Activated T-cell treated with anti-CD3 and anti-CD28 coated beads, Interleukin-2, amount 50 U/mL, for 4 hours (primary cell): ENCODE data around the gene SLC25A38. TPM values are rescaled to one million over a fixed set of nuclear protein-coding genes. Genes with fewer than 3 reads are reported as not detected.
"Not testable (repeated sequence)": the region's sequence is repeated elsewhere in the genome, so short reads cannot be mapped to it uniquely, and the experiment has no call there.

Source experiments
- ATAC-seq, 2 donors: fragments of 200-7000 bp; cut with Tn5 transposase; one replicate each; pipeline ENCODE4 v1.10.0; 2021
- DNase-seq: peaks from one replicate; pipeline ENCODE4 v3.0.0-alpha.2; 2020
- H3K27me3 Mint-ChIP-seq: one replicate; pipeline ENCODE4 v1.8.0; 2021; ENCODE audit warnings: low read depth, mixed read lengths
- H3K36me3 Mint-ChIP-seq: one replicate; pipeline ENCODE4 v1.8.0; 2022; ENCODE audit warnings: mixed read lengths; ENCODE audit not compliant: insufficient read depth
- H3K4me1 Mint-ChIP-seq: one replicate; pipeline ENCODE4 v1.8.0; 2021; ENCODE audit warnings: low read depth, mixed read lengths
- H3K4me3 Mint-ChIP-seq: one replicate; pipeline ENCODE4 v1.8.0; 2021; ENCODE audit warnings: mild to moderate bottlenecking, moderate library complexity, mixed read lengths
- H3K9me3 Mint-ChIP-seq: one replicate; pipeline ENCODE4 v1.8.0; 2021; ENCODE audit warnings: mixed read lengths
- total RNA-seq, 3 donors: library from RNA; stranded (reverse); gene quantifications; one replicate each; pipeline ENCODE4 v1.2.1, GENCODE V29; 2021

The SLC25A38 gene
- total RNA-seq, 3 donors from 2014 or later, result 64.7 to 69.1 (median 65.3) TPM

- H3K4me1 Mint-ChIP-seq, result peaks cover 15% of the 10 kb centered on the region
These were observed 29.8 kb upstream of the SLC25A38 start for GRCh38 chr3:39353168-39353927.

GRCh38 chr3:39358333-39358732 lies 24.8 kb upstream of the SLC25A38 start:
- Mint-ChIP-seq H3K36me3 (no peaks in the 10 kb centered on the region), H3K4me3 (no peak overlapping the region), H3K27me3 (no peaks in the 10 kb centered on the region), H3K9me3 (no peaks in the 10 kb centered on the region), H3K4me1 (peaks cover 45% of the 10 kb centered on the region)
- ATAC-seq, result no peak
- no peak for DNase-seq

More at GRCh38 chr3:39353168-39353927, 29.8 kb upstream of the SLC25A38 start:
- DNase-seq, H3K4me3 Mint-ChIP-seq, H3K27me3 Mint-ChIP-seq, ATAC-seq, H3K9me3 Mint-ChIP-seq, H3K36me3 Mint-ChIP-seq: not testable (repeated sequence)

- Mint-ChIP-seq H3K36me3 (no peaks in the 10 kb centered on the region), H3K4me1 (peaks cover 54% of the 10 kb centered on the region), H3K9me3 (peaks cover 5% of the 10 kb centered on the region), H3K4me3 (peak overlapping the region; percentile 29), H3K27me3 (no peaks in the 10 kb centered on the region)
- peak; percentile 91 to 94 for ATAC-seq
- DNase-seq, result peak; percentile 14
These were observed 21.8 kb upstream of the SLC25A38 start for GRCh38 chr3:39361252-39361927.

GRCh38 chr3:39362192-39362591 lies 21.0 kb upstream of the SLC25A38 start:
- Mint-ChIP-seq H3K36me3 (no peaks in the 10 kb centered on the region), H3K4me1 (peaks cover 53% of the 10 kb centered on the region)
- no peak for ATAC-seq

GRCh38 chr3:39362812-39363211 lies 20.4 kb upstream of the SLC25A38 start:
- H3K4me1 Mint-ChIP-seq, result peaks cover 47% of the 10 kb centered on the region

More at GRCh38 chr3:39362192-39362591, 21.0 kb upstream of the SLC25A38 start:
- Mint-ChIP-seq H3K27me3 (no peaks in the 10 kb centered on the region), H3K9me3 (peaks cover 5% of the 10 kb centered on the region), H3K4me3 (no peak overlapping the region)
- DNase-seq, result no peak

DNA sequence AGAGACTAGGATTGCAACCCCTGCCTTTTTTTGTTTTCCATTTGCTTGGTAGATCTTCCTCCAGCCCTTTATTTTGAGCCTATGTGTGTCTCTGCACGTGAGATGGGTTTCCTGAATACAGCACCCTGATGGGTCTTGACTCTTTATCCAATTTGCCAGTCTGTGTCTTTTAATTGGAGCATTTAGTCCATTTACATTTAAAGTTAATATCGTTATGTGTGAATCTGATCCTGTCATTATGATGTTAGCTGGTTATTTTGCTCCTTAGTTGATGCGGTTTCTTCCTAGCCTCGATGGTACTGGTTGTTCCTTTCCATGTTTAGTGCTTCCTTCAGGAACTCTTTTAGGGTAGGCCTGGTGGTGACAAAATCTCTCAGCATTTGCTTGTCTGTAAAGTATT lies 12.7 kb upstream of the SLC25A38 start:
- not testable (repeated sequence) for H3K36me3 Mint-ChIP-seq, ATAC-seq, H3K9me3 Mint-ChIP-seq, H3K4me1 Mint-ChIP-seq, H3K4me3 Mint-ChIP-seq, H3K27me3 Mint-ChIP-seq, DNase-seq

More at GRCh38 chr3:39362812-39363211, 20.4 kb upstream of the SLC25A38 start:
- no peaks in the 10 kb centered on the region for H3K27me3 Mint-ChIP-seq
- no peak for DNase-seq
- peaks cover 5% of the 10 kb centered on the region for H3K9me3 Mint-ChIP-seq
- ATAC-seq, result no peak
- no peaks in the 10 kb centered on the region for H3K36me3 Mint-ChIP-seq
- H3K4me3 Mint-ChIP-seq, result no peak overlapping the region

- Mint-ChIP-seq H3K4me3 (no peak overlapping the region), H3K36me3 (no peaks in the 10 kb centered on the region), H3K27me3 (no peaks in the 10 kb centered on the region), H3K4me1 (no peaks in the 10 kb centered on the region), H3K9me3 (no peaks in the 10 kb centered on the region)
- DNase-seq (no peak), ATAC-seq (no peak)
These were observed 10.3 kb upstream of the SLC25A38 start for GRCh38 chr3:39372833-39373232.

DNA sequence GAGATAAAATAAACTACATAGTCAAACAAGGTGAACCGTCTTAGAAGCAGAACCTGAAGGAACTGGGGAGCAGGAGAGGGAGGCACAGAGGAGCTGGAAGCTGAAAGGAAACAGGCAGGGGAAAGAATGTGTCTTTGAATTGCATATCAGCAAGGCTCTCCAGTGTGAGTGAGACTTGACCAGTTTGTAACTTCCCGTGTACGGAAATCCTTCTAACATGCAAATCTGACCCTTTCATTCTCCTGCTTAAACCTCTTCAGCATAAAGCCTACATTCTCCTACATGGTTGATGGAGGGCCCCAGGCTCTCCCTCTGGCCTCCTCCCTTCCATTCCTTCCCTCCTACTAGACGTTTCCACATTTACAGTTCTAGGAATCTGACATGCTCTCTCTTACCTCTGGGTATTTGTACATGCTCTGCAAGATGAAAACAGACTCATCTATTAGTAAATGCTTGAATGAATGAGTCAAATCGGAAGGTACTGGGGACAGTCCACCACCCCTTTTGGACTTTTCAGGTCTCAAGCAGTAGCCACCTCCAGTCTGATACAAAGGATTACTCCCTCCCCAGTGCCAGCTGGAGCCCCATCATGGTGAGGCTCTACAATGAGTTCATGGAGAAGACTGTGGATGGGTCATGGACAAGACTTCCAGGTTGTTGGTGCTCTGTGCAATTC lies 6.1 kb upstream of the SLC25A38 start:
- no peak overlapping the region for H3K4me3 Mint-ChIP-seq

DNA sequence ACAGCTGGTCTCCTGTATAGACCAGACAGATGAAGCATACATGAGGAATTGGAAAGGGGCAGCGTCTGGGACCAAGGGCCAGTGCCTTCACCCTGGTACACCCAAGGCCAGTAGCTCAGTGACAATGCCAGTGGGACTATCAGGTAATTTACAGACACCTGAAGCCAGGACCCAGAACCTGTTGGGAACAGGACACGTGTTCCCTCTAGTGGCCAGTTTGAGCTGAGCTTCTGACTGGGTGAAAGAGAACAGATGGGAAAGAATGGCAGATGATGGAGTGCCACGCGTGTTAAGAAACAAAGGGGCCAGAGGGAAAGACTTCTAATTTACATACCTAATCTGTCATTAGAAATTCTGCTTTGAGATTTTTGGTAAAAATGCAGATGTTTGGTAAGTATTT lies 5.1 kb upstream of the SLC25A38 start:
- Mint-ChIP-seq H3K36me3 (no peaks in the 10 kb centered on the region), H3K27me3 (no peaks in the 10 kb centered on the region), H3K4me1 (peaks cover 6% of the 10 kb centered on the region), H3K9me3 (no peaks in the 10 kb centered on the region), H3K4me3 (no peak overlapping the region)
- ATAC-seq (peak; percentile 80 to 87), DNase-seq (peak; percentile 53)

More for the DNA sequence above, 6.1 kb upstream of the SLC25A38 start:
- DNase-seq (no peak), ATAC-seq (no peak)
- Mint-ChIP-seq H3K36me3 (no peaks in the 10 kb centered on the region), H3K4me1 (peaks cover 4% of the 10 kb centered on the region), H3K9me3 (no peaks in the 10 kb centered on the region), H3K27me3 (no peaks in the 10 kb centered on the region)

DNA sequence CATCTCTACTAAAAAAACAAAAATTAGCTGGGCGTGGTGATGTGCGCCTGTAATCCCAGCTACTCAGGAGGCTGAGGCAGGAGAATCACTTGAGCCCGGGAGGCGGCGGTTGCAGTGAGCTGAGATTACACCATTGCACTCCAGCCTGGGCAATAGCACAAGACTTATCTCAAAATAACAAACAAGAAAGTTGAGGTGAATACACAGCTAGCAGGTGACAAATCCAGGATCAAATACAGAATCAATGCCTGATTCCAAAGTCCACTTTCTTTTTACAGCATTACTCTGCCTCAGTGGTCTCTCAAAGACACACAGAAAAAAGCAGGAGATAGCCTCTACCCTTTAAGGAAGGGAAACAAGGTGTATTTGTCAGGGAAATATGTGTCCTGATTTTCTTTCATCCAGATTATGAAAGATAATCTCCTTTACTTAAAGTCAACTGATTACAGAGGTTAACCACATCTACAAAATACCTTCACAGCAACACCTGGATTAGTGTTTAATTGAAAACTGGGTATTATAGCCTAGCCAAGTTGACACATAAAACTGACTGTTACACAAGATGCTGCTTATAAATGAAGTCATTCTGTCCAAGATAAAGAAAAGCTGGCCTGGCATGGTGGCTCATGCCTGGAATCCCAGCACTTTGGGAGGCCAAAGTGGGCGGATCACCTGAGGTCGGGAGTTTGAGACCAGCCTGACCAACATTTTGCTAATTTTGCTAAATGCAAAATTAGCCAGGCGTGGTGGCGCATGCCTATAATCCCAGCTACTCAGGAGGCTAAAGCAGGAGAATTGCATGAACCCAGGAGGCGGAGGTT lies 4.0 kb upstream of the SLC25A38 start:
- no peaks in the 10 kb centered on the region for H3K9me3 Mint-ChIP-seq
- H3K36me3 Mint-ChIP-seq, result no peaks in the 10 kb centered on the region
- peaks cover 6% of the 10 kb centered on the region for H3K4me1 Mint-ChIP-seq
- H3K4me3 Mint-ChIP-seq, result no peak overlapping the region
- no peaks in the 10 kb centered on the region for H3K27me3 Mint-ChIP-seq
- ATAC-seq (no peak), DNase-seq (no peak)

DNA sequence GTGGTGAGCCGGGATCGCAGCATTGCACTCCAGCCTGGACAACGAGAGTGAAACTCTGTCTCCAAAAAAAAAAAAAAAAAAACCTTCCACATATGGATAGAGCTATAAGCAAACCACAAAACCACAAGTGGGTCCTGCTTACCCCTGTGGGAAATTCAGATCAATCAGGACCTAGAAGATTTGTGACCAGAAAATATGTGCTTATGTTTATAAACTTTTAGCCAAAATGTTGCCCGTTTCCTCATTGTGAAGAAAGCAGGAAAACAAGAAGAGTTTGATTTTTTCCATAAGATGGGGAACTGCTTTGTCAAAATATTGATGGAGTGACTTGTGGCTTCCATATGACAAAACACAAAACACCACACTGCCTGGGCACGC lies 3.4 kb upstream of the SLC25A38 start:
- peaks cover 8% of the 10 kb centered on the region for H3K4me1 Mint-ChIP-seq
- DNase-seq (no peak), ATAC-seq (no peak)
- no peaks in the 10 kb centered on the region for H3K36me3 Mint-ChIP-seq
- no peaks in the 10 kb centered on the region for H3K27me3 Mint-ChIP-seq
- no peaks in the 10 kb centered on the region for H3K9me3 Mint-ChIP-seq
- H3K4me3 Mint-ChIP-seq, result no peak overlapping the region

DNA sequence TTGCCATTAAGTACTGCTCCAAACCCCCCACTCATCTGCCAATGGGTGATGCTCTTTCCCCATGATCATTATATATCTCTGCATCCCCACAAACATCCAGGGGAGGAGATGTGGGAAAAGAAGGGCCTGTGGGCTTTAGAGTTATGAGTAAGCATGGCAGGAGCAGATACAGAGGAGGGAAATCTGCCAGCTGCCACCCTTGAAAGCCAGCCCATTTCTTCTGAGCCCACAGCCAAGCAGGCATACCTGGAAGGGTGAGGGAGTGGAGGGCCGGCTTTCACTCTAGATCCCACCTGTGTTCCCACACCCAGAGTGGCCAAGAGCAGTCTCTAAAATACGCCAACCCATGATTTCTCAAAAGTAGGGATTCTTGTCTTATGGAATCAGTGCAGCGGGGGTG lies 1.7 kb upstream of the SLC25A38 start:
- ATAC-seq (no peak), DNase-seq (no peak)
- peaks cover 3% of the 10 kb centered on the region for H3K36me3 Mint-ChIP-seq
- H3K27me3 Mint-ChIP-seq, result no peaks in the 10 kb centered on the region
- H3K9me3 Mint-ChIP-seq, result no peaks in the 10 kb centered on the region
- peaks cover 24% of the 10 kb centered on the region for H3K4me1 Mint-ChIP-seq
- no peak overlapping the region for H3K4me3 Mint-ChIP-seq

- peaks cover 46% of the 10 kb centered on the region for H3K4me1 Mint-ChIP-seq
- H3K36me3 Mint-ChIP-seq, result peaks cover 12% of the 10 kb centered on the region
These were observed 903 bp downstream of the SLC25A38 start for GRCh38 chr3:39383881-39384664.

More at GRCh38 chr3:39383881-39384664, 903 bp downstream of the SLC25A38 start:
- peak overlapping the region; percentile 99 for H3K4me3 Mint-ChIP-seq
- H3K9me3 Mint-ChIP-seq, result no peaks in the 10 kb centered on the region
- DNase-seq (peak; percentile 92), ATAC-seq (peak; percentile 86 to 87)
- H3K27me3 Mint-ChIP-seq, result no peaks in the 10 kb centered on the region
